Measurements from ENCODE around the gene CRHR2.

DNA sequence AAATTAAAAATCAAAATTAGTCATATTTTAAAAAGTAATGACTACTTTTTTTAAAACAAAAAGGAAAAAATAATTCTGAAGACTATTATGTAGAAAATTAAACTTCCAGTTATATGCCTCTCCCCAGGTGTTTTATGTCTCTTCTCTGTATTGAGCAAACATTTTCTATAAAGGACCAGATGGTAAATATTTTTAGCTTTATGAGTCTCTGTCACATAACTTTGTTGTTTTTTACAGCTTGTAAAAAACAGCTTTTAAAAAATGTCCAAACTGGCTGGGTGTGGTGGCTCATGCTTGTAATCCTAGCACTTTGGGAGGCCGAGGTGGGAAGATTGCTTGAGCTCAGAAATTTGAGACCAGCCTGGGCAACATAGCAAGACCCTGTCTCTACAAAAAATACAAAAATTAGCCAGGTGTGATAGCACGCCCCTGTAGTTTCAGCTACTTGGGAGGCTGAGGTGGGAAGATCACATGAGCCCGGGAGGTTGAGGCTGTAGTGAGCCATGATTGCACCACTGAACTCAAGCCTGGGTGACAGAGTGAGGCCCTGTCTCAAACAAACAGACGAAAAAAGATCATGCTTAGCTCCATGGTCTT lies 64.1 kb downstream of the CRHR2 start:
- no peak for TF ChIP-seq EZH2 (IDR thresholded peaks at IDR 0.05; ENCODE audit: borderline replicate concordance, low read depth, low read length, poor library complexity, severe bottlenecking)
- TF ChIP-seq, protein P1, sequence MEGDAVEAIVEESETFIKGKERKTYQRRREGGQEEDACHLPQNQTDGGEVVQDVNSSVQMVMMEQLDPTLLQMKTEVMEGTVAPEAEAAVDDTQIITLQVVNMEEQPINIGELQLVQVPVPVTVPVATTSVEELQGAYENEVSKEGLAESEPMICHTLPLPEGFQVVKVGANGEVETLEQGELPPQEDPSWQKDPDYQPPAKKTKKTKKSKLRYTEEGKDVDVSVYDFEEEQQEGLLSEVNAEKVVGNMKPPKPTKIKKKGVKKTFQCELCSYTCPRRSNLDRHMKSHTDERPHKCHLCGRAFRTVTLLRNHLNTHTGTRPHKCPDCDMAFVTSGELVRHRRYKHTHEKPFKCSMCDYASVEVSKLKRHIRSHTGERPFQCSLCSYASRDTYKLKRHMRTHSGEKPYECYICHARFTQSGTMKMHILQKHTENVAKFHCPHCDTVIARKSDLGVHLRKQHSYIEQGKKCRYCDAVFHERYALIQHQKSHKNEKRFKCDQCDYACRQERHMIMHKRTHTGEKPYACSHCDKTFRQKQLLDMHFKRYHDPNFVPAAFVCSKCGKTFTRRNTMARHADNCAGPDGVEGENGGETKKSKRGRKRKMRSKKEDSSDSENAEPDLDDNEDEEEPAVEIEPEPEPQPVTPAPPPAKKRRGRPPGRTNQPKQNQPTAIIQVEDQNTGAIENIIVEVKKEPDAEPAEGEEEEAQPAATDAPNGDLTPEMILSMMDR (conservative IDR thresholded peaks at IDR 0.05; ENCODE audit: low read depth, low read length) = no peak

Data from A673 (cell line).